GM12874 (cell line): Measurements from ENCODE around the gene PYGB.
A peak's percentile ranks its signal among the peaks of the same experiment; 100 is the strongest.

Experiments used
- CTCF ChIP-seq: IDR thresholded peaks from 2 replicates; pipeline ENCODE4 v1.5.1; 2011; ENCODE audit warnings: low read depth, mild to moderate bottlenecking, control low read depth, low read length, moderate library complexity; ENCODE audit not compliant: insufficient read depth

Gene PYGB

GRCh38 chr20:25217161-25218108 is 30.4 kb upstream of the PYGB start:
- TF ChIP-seq CTCF, result no peak

GRCh38 chr20:25218109-25218486 is 29.8 kb upstream of the PYGB start:
- no peak for TF ChIP-seq CTCF

GRCh38 chr20:25218492-25218891 is 29.4 kb upstream of the PYGB start:
- no peak for TF ChIP-seq CTCF

- no peak for TF ChIP-seq CTCF
Observed at GRCh38 chr20:25219365-25219764, 28.5 kb upstream of the PYGB start.

- peak; percentile 51 for TF ChIP-seq CTCF
Observed at GRCh38 chr20:25220021-25220730, 27.7 kb upstream of the PYGB start.

GRCh38 chr20:25220810-25221591 is 26.9 kb upstream of the PYGB start:
- no peak for TF ChIP-seq CTCF
